C4-2B (cell line): ENCODE measurements around the gene RPSA.
"Not testable (repeated sequence)": the region's sequence is repeated elsewhere in the genome, so short reads cannot be mapped to it uniquely, and the experiment has no call there.

Source experiments
- H3K27ac ChIP-seq: fragments of 450-650 bp; 2 replicates; pipeline ENCODE4 v1.5.1; 2017
- ZFX ChIP-seq: fragments of 450-650 bp; IDR thresholded peaks from 2 replicates; pipeline ENCODE4 v1.6.1; 2017
- TF ChIP-seq, protein P1 (sequence below): fragments of 450-650 bp; conservative IDR thresholded peaks from 2 replicates; pipeline ENCODE4 v1.5.1; 2017; ENCODE audit warnings: mild to moderate bottlenecking

RPSA gene

DNA sequence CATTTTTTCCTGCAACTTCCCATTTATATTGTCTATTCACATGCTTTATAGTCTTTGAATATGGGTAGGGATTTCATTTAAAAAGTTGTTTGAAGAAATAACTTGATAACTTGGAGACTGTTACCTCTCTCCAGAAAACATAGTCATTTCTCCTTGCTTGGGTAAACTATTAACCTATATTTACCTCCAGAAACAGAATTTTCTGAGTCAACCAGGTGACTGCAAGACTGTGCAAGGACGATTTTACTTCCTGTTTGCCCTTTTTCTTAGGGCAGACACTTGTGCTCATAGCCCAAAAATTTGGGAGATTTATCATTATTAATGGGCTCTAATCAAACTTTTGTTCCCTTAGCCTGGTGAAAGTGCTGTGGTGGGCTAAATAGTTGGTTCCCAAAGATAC, 46.6 kb downstream of the RPSA start:
- TF ChIP-seq ZFX = no peak
- TF ChIP-seq, protein P1, sequence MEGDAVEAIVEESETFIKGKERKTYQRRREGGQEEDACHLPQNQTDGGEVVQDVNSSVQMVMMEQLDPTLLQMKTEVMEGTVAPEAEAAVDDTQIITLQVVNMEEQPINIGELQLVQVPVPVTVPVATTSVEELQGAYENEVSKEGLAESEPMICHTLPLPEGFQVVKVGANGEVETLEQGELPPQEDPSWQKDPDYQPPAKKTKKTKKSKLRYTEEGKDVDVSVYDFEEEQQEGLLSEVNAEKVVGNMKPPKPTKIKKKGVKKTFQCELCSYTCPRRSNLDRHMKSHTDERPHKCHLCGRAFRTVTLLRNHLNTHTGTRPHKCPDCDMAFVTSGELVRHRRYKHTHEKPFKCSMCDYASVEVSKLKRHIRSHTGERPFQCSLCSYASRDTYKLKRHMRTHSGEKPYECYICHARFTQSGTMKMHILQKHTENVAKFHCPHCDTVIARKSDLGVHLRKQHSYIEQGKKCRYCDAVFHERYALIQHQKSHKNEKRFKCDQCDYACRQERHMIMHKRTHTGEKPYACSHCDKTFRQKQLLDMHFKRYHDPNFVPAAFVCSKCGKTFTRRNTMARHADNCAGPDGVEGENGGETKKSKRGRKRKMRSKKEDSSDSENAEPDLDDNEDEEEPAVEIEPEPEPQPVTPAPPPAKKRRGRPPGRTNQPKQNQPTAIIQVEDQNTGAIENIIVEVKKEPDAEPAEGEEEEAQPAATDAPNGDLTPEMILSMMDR = no peak

DNA sequence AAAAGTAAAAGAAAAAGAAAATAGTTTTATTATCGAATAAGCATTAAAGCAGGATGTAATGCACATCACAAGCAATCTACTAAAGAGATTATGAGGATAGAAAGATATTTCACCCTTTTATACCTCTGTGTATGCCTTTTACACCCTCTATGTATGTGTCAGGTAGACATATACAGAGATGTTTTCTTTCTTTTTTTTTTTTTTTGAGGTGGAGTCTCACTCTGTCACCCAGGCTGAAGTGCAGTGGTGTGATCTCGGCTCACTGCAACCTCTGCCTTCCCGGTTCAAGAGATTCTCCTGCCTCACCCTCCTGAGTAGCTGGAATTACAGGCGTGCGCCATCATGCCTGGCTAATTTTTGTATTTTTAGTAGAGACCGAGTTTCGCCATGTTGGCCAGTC, 47.4 kb downstream of the RPSA start:
- H3K27ac ChIP-seq = not testable (repeated sequence)

More for the DNA sequence above, 46.6 kb downstream of the RPSA start:
- no peak overlapping the region for H3K27ac ChIP-seq

DNA sequence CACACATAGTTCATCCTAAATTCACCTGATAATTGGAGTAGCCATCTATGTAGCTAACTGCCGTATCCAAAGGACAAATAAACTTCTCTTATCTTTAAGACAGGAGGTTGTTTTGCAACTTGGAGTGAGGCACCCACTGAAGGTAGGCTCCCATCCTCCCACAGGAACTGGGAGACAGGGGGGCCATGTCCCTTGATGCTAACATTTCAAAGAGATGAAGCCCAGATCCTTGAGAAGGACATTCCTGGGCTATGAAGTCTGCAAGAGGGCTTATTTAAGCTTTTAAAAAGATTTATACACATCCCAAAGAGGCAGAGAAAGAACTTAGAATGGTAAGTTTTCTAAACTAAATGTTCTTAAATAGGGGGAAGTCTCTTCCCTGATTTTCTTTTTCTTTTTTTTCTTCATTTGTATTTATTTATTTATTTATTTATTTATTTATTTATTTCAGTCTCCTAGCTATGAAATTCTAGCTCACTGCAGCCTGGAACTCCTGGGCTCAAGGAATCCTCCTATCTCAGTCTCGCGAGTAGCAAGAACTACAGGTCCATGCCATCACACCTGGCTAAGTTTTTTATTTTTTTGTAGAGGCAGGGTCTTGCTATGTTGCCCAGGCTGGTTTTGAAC, 48.2 kb downstream of the RPSA start:
- H3K27ac ChIP-seq = no peak overlapping the region
- TF ChIP-seq ZFX = no peak
- TF ChIP-seq, protein P1 = no peak

DNA sequence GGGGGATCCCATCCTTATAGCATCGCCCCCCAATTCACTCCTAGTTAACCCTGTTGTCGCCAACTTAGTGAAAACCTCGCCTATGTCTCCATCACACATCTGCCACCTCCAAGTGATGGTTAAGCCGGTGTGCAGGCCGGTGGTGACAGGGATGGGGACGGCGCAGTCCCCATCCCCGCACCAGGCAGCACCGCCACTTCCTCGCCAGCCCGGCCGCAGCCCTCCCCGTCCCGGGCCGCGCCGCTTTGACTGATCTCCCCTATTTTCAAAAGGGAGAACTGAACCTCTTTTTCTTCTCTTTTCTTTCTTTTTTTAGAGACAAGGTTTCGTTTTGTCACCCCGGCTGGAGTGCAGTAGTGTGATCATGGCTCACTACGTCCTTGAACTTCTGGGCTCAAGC, 49.6 kb downstream of the RPSA start:
- no peak overlapping the region for H3K27ac ChIP-seq
- TF ChIP-seq ZFX = no peak
- TF ChIP-seq, protein P1 = no peak

DNA sequence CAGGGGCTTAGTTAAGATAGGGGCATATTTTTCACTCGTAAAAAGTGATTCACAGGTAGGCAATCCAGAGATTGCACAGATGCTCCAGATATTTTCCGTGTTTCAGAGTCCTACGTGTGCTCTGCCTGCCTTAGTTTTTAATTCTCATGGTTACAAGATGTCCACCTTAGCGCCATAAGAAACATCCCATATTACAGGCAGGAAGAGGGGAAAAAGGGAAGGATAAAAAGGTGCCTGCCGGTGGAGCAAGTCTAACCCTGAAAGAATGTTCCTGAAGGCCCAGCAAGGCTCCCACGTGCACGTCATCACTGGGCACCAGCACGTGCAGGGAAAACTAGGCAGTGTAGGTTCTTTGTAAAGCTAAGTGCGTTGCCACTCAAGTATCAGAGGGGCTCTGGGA, 50.8 kb downstream of the RPSA start:
- TF ChIP-seq, protein P1 = no peak
- no peak for TF ChIP-seq ZFX
- H3K27ac ChIP-seq = no peak overlapping the region

DNA sequence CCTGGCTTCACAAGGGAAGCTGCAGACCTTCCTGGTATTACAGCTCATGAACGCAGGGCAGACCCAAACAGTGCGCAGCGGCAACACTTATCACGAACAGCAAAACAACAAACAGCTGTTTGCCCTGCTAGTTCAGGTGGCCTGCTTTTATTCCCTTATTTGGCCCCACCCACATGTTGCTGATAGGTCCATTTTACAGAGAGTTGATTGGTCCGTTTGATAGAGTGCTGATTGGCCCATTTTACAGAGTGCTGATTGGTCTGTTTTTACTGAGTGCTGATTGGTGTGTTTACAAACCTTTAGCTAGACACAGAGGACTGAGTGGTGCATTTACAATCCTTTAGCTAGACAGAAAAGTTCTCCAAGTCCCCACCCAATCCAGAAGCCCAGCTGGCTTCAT, 52.1 kb downstream of the RPSA start:
- not testable (repeated sequence) for H3K27ac ChIP-seq

DNA sequence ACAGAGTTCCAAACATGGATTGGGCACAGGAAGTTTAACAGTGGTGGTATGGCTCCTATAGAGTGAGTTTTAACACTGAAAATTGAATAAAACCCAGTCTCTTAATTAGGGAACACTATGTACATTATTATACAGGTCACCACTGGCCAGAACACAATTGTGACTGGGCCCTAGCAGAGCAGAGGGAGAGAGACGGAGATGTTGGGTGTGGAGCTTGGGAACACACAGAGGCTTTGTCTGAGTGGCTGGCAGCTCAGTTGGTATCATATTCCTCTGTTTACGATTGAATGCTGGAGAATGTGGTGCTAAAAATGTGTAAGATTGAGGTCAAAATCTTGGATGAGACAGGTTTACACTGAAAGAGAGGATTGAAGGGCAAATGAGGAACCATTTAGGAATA, 54.2 kb downstream of the RPSA start:
- H3K27ac ChIP-seq = no peak overlapping the region
- TF ChIP-seq, protein P1 = no peak
- TF ChIP-seq ZFX = no peak
